ENCODE data around the gene ADAM12. TPM values are rescaled to one million over a fixed set of nuclear protein-coding genes. Genes with fewer than 3 reads are reported as not detected.

The ADAM12 gene
- total and polyA plus RNA-seq, 5 donors = 0.14 to 2.7 (median 1.4) TPM

DNA sequence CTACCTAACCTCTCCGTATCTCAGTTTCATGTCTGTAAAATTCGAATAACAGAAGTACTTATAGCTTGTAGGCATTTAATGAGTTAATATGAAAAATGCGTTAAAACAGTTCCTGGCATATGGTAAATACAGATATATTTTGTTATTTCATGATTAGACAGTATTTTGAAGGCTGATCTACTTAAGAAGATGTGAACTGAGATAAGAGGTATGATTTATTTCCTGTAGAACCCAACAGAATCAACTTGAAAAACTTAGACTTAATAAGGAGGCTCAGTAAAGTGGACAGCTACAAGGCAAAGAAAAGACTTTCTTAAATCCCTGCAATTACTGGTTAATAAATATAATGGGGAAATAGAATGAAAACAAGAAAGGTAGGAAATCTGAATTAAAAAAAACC is 388.6 kb downstream of the ADAM12 start:
- Histone ChIP-seq H3K27ac (ENCODE audit: low read length) (no peak overlapping the region), H3K4me3 (ENCODE audit: low read length) (no peak overlapping the region), H3K4me1 (ENCODE audit: control insufficient read depth, insufficient read depth, low read length) (no peaks in the 10 kb centered on the region), H3K9me3 (ENCODE audit: control insufficient read depth, low read length) (no peaks in the 10 kb centered on the region), H3K27me3 (ENCODE audit: control insufficient read depth, insufficient read depth) (no peaks in the 10 kb centered on the region)
- 76% methylated on average over 3 of the region's 3 CpGs for WGBS
- ATAC-seq (no peak), DNase-seq (no peak)
- intact Hi-C loops (cut with DNase I) = no loop called here

DNA sequence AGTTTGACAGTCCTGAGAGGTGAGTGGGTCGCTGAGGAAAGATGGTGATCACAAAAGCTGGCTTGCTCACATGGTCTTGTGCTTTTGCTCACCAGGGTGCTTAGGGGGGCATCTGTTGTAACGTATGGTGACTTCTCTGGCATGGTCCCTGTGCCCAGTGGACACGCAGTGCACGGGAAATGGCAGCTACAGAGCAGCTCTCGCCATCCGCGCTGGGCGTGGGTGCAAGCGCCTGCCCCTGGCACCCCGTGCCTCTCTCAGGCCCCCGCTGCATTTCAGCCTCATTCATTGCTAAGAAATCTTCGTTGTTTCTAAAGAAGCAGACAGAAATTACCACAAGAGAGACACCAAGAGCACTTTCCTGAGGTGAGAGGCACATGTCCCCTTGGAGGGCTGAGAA is 390.7 kb downstream of the ADAM12 start:
- H3K9me3 ChIP-seq (ENCODE audit: control insufficient read depth, low read length) = no peaks in the 10 kb centered on the region
- DNase-seq (no peak), ATAC-seq (no peak)
- intact Hi-C loops (cut with DNase I) = no loop called here
- 94% methylated on average over 12 of the region's 12 CpGs for WGBS
- H3K27me3 ChIP-seq (ENCODE audit: control insufficient read depth, insufficient read depth) = no peaks in the 10 kb centered on the region
- no peaks in the 10 kb centered on the region for H3K4me1 ChIP-seq (ENCODE audit: control insufficient read depth, insufficient read depth, low read length)
- no peak overlapping the region for H3K27ac ChIP-seq (ENCODE audit: low read length)
- no peak overlapping the region for H3K4me3 ChIP-seq (ENCODE audit: low read length)

DNA sequence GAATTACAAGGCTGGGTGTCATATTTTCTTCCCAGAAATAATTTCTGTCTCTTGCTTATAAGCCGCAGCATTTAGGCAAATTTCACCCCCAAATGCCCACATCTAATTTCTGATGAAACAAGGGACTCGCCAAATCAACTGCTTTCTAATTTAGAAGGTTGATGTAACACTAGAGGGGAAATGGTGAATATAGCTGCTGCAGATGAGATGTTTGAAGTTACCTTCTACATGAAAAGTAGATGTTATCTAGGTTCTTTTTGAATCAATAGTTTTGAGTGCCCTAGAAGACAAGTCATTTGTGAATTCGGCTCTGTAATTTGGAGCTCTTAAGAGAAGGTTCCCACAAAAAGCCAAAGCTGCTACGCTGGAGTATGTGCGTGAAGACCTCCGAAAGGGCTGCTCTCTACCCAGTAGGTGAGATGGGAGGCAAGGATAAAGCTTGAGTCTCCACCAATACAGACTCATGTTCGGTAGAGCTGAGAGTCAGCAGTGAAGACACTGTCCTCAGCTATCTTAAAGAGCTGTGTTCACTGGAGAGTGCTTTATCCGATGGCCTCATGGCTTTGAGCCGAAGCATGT is 392.5 kb downstream of the ADAM12 start:
- Histone ChIP-seq H3K9me3 (ENCODE audit: control insufficient read depth, low read length) (no peaks in the 10 kb centered on the region), H3K27me3 (ENCODE audit: control insufficient read depth, insufficient read depth) (no peaks in the 10 kb centered on the region), H3K27ac (ENCODE audit: low read length) (no peak overlapping the region), H3K4me3 (ENCODE audit: low read length) (no peak overlapping the region), H3K4me1 (ENCODE audit: control insufficient read depth, insufficient read depth, low read length) (no peaks in the 10 kb centered on the region)
- WGBS = 96% methylated on average over 9 of the region's 9 CpGs
- no peak for DNase-seq
- ATAC-seq = no peak
- intact Hi-C loops (cut with DNase I) = no loop called here

DNA sequence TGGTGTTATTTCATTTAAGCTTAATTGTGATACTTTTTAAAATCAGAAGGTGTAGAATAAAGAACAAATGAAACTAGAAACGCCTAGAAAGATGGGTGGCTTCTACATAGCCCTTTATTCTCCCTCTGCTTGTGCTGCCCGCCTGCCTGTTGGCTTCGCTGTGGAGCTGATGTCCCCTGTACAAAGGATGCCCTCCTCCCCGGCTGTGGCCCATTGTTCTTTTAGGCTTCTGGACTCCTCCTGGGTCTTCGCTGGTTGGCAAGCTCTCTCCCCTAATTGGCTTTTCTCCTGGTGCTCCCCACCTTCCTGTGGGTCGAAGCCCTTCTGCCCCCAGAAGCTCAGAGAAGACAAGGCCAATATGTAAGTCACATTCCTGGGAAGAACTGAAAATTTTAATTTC is 393.7 kb downstream of the ADAM12 start:
- no peak overlapping the region for H3K4me3 ChIP-seq (ENCODE audit: low read length)
- no peak overlapping the region for H3K27ac ChIP-seq (ENCODE audit: low read length)
- intact Hi-C loops (cut with DNase I) = no loop called here
- no peaks in the 10 kb centered on the region for H3K9me3 ChIP-seq (ENCODE audit: control insufficient read depth, low read length)
- no peak for ATAC-seq
- 89% methylated on average over 6 of the region's 6 CpGs for WGBS
- no peaks in the 10 kb centered on the region for H3K27me3 ChIP-seq (ENCODE audit: control insufficient read depth, insufficient read depth)
- no peaks in the 10 kb centered on the region for H3K4me1 ChIP-seq (ENCODE audit: control insufficient read depth, insufficient read depth, low read length)
- DNase-seq = no peak

DNA sequence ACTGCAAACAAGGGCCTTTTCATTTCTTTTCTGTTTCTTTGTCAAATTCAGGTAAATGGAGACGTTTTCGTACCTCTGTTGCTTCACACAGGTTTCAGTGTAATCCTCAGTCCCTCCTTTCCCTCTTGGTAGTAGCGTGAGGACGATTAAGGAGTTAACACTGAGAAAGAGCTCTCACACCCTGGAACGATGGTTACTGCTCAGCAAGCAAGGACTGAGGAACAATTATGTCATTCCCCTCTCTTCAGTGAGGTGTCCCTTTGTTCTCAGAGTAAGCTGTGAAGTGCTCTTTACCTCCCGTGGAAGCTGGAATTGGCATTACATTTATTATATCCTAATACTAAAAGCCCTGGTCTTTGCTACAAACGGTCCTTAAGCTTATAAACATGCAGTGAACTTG is 396.0 kb downstream of the ADAM12 start:
- ATAC-seq (no peak), DNase-seq (no peak)
- Histone ChIP-seq H3K27ac (ENCODE audit: low read length) (no peak overlapping the region), H3K4me1 (ENCODE audit: control insufficient read depth, insufficient read depth, low read length) (no peaks in the 10 kb centered on the region), H3K27me3 (ENCODE audit: control insufficient read depth, insufficient read depth) (no peaks in the 10 kb centered on the region), H3K4me3 (ENCODE audit: low read length) (no peak overlapping the region), H3K9me3 (ENCODE audit: control insufficient read depth, low read length) (no peaks in the 10 kb centered on the region)
- intact Hi-C loops (cut with DNase I) = no loop called here
- WGBS = 74% methylated on average over 7 of the region's 7 CpGs

DNA sequence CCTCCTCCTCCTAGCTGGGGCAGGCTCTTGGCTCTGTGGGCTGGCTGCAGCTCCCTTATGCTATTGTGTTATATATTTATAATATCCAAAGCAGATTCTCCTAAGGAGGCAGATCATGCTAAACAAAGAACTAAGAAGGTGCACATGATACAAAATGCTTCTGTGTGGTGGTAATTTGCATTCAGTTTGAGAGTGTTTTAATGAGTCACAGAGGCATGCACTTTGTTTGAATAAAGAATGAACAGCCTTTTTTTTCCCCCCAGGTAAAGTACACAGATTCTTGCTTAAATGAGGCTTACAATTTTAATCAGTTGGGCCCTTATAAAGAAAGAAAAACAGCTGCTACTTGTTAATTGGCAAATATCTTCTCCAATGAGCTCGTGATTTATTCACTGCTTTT is 396.9 kb downstream of the ADAM12 start:
- Histone ChIP-seq H3K9me3 (ENCODE audit: control insufficient read depth, low read length) (no peaks in the 10 kb centered on the region), H3K4me1 (ENCODE audit: control insufficient read depth, insufficient read depth, low read length) (no peaks in the 10 kb centered on the region), H3K27ac (ENCODE audit: low read length) (no peak overlapping the region), H3K27me3 (ENCODE audit: control insufficient read depth, insufficient read depth) (no peaks in the 10 kb centered on the region), H3K4me3 (ENCODE audit: low read length) (no peak overlapping the region)
- intact Hi-C loops (cut with DNase I) = no loop called here
- 90% methylated on average over 1 of the region's 1 CpG for WGBS
- DNase-seq = no peak
- ATAC-seq = no peak

DNA sequence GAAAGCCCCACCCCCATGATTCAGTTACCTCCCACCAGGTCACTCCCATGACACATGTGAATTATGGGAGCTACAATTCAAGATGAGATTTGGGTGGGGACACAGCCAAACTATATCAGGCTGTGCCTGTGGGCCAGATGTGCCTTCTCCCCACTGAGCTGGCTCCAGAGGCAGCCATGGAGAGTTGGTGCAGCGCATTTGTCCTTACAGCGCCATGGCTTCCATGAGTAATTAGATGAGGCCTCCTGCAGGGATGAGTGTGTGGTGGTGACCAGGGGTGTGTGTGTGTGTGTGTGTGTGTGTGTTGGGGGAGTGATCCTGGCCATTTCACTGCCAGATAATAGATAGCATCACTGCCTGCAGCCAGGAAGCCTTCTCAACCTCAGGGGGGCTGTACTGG is 397.3 kb downstream of the ADAM12 start:
- no peaks in the 10 kb centered on the region for H3K4me1 ChIP-seq (ENCODE audit: control insufficient read depth, insufficient read depth, low read length)

DNA sequence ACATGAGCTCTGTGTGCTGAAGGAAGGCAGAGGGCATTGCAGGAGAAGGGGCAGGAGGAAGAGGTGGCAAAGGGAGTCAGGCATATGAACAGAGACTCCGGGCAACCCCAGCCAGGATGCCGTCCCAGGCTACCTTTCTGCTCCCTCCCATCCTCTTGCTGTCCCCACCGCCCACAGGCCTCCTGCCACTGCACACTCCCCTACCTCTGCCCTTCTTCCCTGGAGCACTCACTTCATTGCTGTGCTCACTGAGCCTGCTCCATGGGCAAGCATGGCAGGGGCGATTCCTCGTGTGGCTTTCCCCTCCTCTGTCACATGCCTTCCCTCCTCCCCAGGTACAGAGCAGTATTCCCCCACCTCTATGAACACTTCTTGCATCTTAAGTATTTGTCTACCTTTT is 398.5 kb downstream of the ADAM12 start:
- ATAC-seq (no peak), DNase-seq (no peak)
- Histone ChIP-seq H3K9me3 (ENCODE audit: control insufficient read depth, low read length) (no peaks in the 10 kb centered on the region), H3K4me3 (ENCODE audit: low read length) (no peak overlapping the region), H3K4me1 (ENCODE audit: control insufficient read depth, insufficient read depth, low read length) (no peaks in the 10 kb centered on the region), H3K27ac (ENCODE audit: low read length) (no peak overlapping the region), H3K27me3 (ENCODE audit: control insufficient read depth, insufficient read depth) (no peaks in the 10 kb centered on the region)
- intact Hi-C loops (cut with DNase I) = loop anchor here in 3 of 4 donors (10.0 kb wide), 2 partner anchors 395 to 1865 kb away; partner anchors contain the start of gene ADAM12 (in 2 of the 3)
- 97% methylated on average over 5 of the region's 5 CpGs for WGBS

More for the DNA sequence above, 397.3 kb downstream of the ADAM12 start:
- no peaks in the 10 kb centered on the region for H3K27me3 ChIP-seq (ENCODE audit: control insufficient read depth, insufficient read depth)
- no peak overlapping the region for H3K27ac ChIP-seq (ENCODE audit: low read length)
- no peak overlapping the region for H3K4me3 ChIP-seq (ENCODE audit: low read length)
- intact Hi-C loops (cut with DNase I) = no loop called here
- ATAC-seq (no peak), DNase-seq (no peak)
- no peaks in the 10 kb centered on the region for H3K9me3 ChIP-seq (ENCODE audit: control insufficient read depth, low read length)
- 98% methylated on average over 2 of the region's 2 CpGs for WGBS

DNA sequence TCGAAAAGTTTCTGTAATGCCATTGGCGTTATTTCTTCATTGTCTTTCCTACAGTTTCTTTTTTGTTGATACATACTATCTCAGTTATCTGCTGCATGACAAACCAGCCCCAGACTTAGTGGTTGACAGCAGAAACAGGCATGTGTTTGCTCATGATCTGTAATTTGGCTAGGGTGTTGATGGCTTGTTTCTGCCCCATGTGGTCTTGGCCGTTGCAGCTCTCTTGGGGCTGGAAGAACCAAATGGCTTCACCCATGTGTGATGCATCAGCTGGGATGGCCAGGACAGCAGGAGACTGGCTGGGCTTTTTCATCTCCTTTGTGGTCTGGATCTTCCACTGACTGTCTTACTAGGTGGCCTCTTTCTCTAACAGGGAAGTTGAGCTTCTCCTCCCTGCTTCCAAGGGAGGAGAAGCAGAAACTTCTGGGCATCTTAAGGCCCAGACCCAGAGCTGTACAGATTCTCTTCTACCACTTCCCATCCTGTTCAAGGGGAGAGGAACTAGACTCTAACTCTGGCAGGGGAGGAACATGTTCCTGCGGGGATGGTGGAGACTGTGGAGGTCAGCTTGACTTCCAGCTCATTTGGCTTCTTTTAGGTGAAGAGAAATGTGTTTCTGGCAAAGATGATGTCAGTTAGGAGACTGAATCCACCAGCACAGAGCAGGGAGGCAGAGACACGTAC is 402.6 kb downstream of the ADAM12 start:
- no peak for ATAC-seq
- 77% methylated on average over 5 of the region's 5 CpGs for WGBS
- no peak for DNase-seq
- Histone ChIP-seq H3K4me1 (ENCODE audit: control insufficient read depth, insufficient read depth, low read length) (no peaks in the 10 kb centered on the region), H3K4me3 (ENCODE audit: low read length) (no peak overlapping the region), H3K27ac (ENCODE audit: low read length) (no peak overlapping the region), H3K9me3 (ENCODE audit: control insufficient read depth, low read length) (no peaks in the 10 kb centered on the region), H3K27me3 (ENCODE audit: control insufficient read depth, insufficient read depth) (no peaks in the 10 kb centered on the region)
- intact Hi-C loops (cut with DNase I) = loop anchor here in 3 of 4 donors (10.0 kb wide), 2 partner anchors 399 to 1869 kb away; partner anchors contain the start of gene ADAM12 (in 2 of the 3)

DNA sequence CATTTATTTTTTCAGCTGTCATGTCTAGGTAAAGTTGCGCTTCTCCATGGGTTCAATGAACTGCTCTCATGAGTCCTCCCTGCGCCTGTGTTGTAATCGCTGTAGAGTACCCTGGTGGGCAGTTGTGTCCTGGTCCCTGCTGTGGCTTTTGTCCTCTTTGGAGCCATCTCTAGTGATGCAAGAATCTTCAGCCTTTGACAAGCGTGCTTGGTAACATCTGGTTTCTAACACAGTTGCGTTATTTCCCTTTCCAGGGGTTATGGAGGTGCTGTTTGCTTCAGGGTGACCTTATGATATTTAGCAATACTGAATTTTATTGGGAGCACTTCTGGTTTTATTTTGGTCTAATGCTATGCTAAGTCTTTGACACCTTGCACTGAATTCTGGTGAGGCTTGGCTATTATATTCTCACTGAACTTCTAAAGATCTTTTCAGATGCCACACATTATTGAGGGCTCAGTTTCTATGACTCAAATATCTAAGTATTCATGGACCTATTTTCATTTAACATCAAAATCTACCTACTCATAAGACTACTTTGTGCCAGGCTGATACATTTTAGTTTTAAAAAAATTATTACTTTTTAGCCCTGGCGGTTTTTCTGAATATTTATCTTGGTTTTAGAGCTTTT is 403.3 kb downstream of the ADAM12 start:
- H3K4me3 ChIP-seq (ENCODE audit: low read length) = no peak overlapping the region
- no peaks in the 10 kb centered on the region for H3K4me1 ChIP-seq (ENCODE audit: control insufficient read depth, insufficient read depth, low read length)
- 85% methylated on average over 6 of the region's 6 CpGs for WGBS
- no peak overlapping the region for H3K27ac ChIP-seq (ENCODE audit: low read length)
- DNase-seq = no peak
- H3K9me3 ChIP-seq (ENCODE audit: control insufficient read depth, low read length) = no peaks in the 10 kb centered on the region
- no peaks in the 10 kb centered on the region for H3K27me3 ChIP-seq (ENCODE audit: control insufficient read depth, insufficient read depth)
- ATAC-seq = no peak
- intact Hi-C loops (cut with DNase I) = loop anchor here in 3 of 4 donors (5.0 to 10.0 kb wide), 4 partner anchors 400 to 1870 kb away; partner anchors contain the start of gene ADAM12 (in 2 of the 3)

DNA sequence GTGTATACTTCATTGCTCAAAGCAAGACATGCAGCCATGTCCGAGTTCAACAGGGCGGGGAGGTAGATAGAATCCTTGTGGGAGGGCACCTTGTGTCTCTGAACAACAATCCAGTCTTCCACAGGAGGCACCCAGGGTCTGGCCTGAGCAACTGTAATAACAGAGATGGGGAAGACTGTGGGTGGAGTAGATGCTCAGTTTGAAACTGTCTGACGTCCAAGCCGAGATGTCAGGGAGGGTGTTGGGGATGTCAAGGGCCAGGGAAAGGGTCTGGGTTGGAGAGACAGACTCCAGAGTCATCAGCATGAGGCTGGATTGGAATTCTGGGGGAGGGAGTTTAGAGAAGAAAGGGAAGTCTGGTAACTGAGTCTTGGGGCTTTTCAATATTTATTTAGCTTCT is 403.9 kb downstream of the ADAM12 start:
- Histone ChIP-seq H3K4me1 (ENCODE audit: control insufficient read depth, insufficient read depth, low read length) (no peaks in the 10 kb centered on the region), H3K27ac (ENCODE audit: low read length) (no peak overlapping the region), H3K4me3 (ENCODE audit: low read length) (no peak overlapping the region), H3K9me3 (ENCODE audit: control insufficient read depth, low read length) (no peaks in the 10 kb centered on the region), H3K27me3 (ENCODE audit: control insufficient read depth, insufficient read depth) (no peaks in the 10 kb centered on the region)
- intact Hi-C loops (cut with DNase I) = loop anchor here in 3 of 4 donors (5.0 to 10.0 kb wide), 4 partner anchors 400 to 1870 kb away; partner anchors contain the start of gene ADAM12 (in 2 of the 3)
- DNase-seq (no peak), ATAC-seq (no peak)
- WGBS = 69% methylated on average over 4 of the region's 4 CpGs
